GM12873 (cell line): Measurements from ENCODE around the gene ADAMTS7.

ENCODE experiments used
- CTCF ChIP-seq: IDR thresholded peaks from 2 replicates; pipeline ENCODE4 v1.5.1; 2012; ENCODE audit warnings: low read depth, mild to moderate bottlenecking, moderate library complexity, low read length, control low read depth; ENCODE audit not compliant: insufficient read depth; ENCODE audit errors: missing control alignments

The ADAMTS7 gene

DNA sequence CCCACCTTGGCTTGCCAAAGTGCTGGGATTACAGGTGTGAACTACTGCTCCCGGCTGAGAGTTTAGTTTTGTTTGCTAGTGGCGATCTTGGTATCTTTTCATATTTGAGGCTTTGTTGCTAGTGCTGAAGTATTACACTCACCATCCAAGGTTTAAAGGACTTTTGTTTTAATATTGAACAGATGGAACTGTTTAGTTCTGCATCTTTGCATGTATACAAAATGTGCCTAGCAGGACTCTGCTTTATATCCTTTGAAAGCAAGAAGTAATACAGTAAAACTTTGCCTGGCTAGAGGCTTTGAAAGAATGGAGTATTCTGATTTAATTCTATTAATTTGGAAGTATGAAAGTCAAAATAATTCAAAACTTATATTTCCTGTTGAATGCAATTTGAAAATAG, 92.4 kb downstream of the ADAMTS7 start:
- no peak for TF ChIP-seq CTCF

GRCh38 chr15:78717956-78718656, 93.2 kb downstream of the ADAMTS7 start:
- TF ChIP-seq CTCF, result no peak

DNA sequence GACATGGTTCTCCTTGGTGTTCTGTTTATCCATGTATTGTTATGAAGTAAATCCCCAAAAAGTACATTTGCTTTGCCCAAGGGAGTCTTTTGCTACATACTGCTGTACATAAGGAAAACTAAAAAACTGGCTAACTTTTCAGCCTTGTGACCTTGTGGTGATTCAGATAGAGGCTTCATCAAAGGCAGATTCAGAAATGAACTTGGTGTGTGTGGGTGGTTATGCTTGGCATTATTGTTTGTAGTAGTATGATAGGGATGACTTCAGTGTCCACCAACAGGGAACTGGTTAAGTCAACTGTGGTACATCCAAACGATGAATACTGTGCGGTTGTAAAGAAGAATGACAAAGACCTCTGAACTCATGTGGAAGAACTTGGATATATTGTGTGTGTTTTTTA, 94.6 kb downstream of the ADAMTS7 start:
- TF ChIP-seq CTCF, result no peak

DNA sequence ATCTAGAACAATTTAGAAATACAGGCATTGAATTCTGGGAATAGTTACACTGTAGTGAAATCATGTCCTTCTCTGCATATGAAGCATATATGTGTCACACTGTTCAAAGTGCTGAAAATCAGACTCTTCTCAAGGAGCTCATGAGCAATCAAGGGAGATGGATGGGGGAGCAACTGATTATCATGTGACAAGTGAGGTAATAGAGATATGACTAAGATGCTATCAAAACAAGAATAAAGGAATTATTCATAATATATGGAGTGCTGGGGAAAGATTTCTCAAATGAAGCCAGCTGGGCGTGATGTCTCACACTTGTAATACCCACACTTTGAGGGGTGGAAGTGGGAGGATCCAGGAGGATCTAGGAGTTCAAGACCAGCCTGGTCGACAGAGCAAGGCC, 95.3 kb downstream of the ADAMTS7 start:
- no peak for TF ChIP-seq CTCF

DNA sequence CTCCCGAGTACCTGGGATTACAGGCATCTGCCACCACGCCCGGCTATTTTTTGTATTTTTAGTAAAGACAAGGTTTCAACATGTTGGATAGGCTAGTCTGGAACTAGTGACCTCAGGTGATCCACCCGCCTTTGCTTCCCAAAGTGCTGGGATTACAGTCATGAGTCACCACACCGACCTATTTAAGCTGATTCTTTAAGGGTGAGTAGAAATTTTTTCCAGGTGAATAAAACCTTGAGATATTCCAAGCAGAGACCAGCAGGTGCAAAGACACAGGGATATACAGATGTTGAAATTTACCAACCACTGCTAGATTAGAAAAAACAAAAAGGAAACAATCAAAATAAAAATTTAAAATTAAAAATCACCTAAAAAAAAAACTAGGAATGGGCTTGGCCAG, 95.8 kb downstream of the ADAMTS7 start:
- no peak for TF ChIP-seq CTCF

DNA sequence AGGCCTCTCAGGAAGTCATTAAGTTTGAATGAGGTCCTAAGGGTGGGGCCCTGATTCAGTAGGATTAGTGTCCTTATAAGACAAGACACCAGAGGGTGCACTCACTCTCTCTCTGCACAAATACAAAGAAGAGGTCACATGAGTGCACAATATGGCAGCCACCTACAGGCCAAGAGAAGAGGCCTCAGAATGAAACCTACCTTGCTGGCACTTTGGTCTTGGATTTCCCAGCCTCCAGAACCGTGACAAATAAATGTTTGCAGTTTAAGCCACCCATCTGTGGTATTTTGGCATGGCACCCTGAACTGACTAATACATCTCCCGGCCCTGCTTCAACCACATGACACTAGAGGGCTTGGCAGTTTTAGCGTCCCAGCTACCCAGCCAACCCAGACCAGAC, 96.4 kb downstream of the ADAMTS7 start:
- no peak for TF ChIP-seq CTCF

DNA sequence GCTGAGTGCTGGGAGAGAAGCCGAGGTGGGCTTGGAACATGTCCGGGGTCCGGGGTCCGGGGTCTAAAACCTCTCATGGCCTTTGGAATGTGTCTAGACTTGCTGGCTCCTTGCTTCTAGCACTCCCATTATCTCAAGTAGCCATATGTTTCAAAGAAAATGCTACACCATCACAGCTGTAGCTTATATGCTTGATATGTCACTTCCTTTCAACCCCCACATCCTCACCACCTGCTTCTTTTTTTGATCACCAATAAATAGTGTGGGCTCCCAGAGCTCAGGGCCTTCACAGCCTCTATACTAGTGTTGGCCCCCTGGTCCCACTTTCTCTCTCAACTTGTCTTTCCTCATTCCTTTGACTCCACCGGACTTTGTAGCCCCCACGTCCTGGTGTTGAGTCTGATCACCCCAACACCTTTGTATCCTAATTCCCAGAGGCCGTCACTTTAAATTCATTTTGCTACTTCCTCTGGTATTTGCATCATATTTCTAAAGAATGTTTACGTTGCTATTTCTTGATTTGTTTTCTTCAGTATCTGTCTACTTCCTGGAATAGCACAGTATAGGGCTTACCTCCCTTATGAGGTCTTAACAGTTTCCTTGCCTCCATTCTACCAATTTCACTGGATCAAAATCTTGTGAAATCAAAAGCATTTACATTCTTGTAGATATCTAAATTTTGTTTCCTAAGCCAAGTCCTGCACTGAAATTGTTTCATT, 98.3 kb downstream of the ADAMTS7 start:
- no peak for TF ChIP-seq CTCF
